SK-N-SH treated with all-trans-retinoic acid at 6 μM for 48 hours (cell line): ENCODE measurements around the gene PTTG1IP.

Experiments used
- ARNTL ChIP-seq: fragments of 450-650 bp; formaldehyde crosslinking; IDR thresholded peaks from 2 replicates; pipeline ENCODE4 v1.5.0; 2020; ENCODE audit warnings: low read depth, mild to moderate bottlenecking, moderate library complexity, borderline replicate concordance
- BACH2 ChIP-seq: fragments of 250-450 bp; sonication (Bioruptor Pico); IDR thresholded peaks from 2 replicates; pipeline ENCODE4 v1.9.0; 2021; ENCODE audit warnings: mild to moderate bottlenecking, borderline replicate concordance
- OSR1 ChIP-seq: fragments of 250-450 bp; sonication (Bioruptor Pico); IDR thresholded peaks from 2 replicates; pipeline ENCODE4 v1.8.0; 2022; ENCODE audit warnings: moderate library complexity, mild to moderate bottlenecking, inconsistent platforms
- RARB ChIP-seq: fragments of 250-450 bp; sonication (Bioruptor Pico); IDR thresholded peaks from 2 replicates; pipeline ENCODE4 v1.8.0; 2021; ENCODE audit warnings: mild to moderate bottlenecking, moderate library complexity
- ZFP3 ChIP-seq: fragments of 250-450 bp; sonication (Bioruptor Pico); IDR thresholded peaks from 2 replicates; pipeline ENCODE4 v1.5.0; 2020; ENCODE audit warnings: mild to moderate bottlenecking, moderate library complexity
- TF ChIP-seq, protein P1 (sequence below): fragments of 250-450 bp; sonication (Bioruptor Pico); IDR thresholded peaks from 2 replicates; pipeline ENCODE4 v1.5.0; 2020; ENCODE audit warnings: mild to moderate bottlenecking, moderate library complexity
- TF ChIP-seq, protein P2 (sequence below): fragments of 250-450 bp; sonication (Bioruptor Pico); IDR thresholded peaks from 2 replicates; pipeline ENCODE4 v1.8.0; 2020; ENCODE audit warnings: mild to moderate bottlenecking, moderate library complexity, borderline replicate concordance

DNA sequence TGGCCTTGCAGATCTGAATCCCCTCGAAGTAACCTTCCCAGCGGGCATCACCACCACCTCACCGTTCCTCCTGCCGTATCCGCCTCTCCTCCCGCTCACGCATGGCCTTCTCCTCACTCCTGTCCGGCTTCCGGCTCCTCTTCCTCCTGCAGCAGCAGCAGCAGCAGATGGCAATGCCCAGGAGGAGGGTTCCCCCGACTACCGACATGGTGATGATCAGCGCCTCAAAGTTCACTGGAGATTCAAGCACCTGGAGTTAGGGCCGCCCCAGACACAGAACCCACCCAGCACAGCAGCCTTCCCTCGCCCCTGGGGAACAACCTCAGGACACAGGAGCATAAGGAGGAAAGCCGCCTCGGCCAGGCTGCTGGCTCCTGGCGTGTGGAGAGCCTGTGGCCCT lies 17.4 kb downstream of the PTTG1IP start:
- TF ChIP-seq ARNTL (CRISPR knock-in tag) (no peak), BACH2 (CRISPR knock-in tag) (no peak), ZFP3 (no peak), RARB (no peak), OSR1 (CRISPR knock-in tag) (no peak)
- TF ChIP-seq, protein P1, sequence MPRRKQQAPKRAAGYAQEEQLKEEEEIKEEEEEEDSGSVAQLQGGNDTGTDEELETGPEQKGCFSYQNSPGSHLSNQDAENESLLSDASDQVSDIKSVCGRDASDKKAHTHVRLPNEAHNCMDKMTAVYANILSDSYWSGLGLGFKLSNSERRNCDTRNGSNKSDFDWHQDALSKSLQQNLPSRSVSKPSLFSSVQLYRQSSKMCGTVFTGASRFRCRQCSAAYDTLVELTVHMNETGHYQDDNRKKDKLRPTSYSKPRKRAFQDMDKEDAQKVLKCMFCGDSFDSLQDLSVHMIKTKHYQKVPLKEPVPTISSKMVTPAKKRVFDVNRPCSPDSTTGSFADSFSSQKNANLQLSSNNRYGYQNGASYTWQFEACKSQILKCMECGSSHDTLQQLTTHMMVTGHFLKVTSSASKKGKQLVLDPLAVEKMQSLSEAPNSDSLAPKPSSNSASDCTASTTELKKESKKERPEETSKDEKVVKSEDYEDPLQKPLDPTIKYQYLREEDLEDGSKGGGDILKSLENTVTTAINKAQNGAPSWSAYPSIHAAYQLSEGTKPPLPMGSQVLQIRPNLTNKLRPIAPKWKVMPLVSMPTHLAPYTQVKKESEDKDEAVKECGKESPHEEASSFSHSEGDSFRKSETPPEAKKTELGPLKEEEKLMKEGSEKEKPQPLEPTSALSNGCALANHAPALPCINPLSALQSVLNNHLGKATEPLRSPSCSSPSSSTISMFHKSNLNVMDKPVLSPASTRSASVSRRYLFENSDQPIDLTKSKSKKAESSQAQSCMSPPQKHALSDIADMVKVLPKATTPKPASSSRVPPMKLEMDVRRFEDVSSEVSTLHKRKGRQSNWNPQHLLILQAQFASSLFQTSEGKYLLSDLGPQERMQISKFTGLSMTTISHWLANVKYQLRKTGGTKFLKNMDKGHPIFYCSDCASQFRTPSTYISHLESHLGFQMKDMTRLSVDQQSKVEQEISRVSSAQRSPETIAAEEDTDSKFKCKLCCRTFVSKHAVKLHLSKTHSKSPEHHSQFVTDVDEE: no peak
- TF ChIP-seq, protein P2, sequence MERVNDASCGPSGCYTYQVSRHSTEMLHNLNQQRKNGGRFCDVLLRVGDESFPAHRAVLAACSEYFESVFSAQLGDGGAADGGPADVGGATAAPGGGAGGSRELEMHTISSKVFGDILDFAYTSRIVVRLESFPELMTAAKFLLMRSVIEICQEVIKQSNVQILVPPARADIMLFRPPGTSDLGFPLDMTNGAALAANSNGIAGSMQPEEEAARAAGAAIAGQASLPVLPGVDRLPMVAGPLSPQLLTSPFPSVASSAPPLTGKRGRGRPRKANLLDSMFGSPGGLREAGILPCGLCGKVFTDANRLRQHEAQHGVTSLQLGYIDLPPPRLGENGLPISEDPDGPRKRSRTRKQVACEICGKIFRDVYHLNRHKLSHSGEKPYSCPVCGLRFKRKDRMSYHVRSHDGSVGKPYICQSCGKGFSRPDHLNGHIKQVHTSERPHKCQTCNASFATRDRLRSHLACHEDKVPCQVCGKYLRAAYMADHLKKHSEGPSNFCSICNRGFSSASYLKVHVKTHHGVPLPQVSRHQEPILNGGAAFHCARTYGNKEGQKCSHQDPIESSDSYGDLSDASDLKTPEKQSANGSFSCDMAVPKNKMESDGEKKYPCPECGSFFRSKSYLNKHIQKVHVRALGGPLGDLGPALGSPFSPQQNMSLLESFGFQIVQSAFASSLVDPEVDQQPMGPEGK (CRISPR knock-in tag): no peak
